ENCODE data around the gene SCRN1.

DNA sequence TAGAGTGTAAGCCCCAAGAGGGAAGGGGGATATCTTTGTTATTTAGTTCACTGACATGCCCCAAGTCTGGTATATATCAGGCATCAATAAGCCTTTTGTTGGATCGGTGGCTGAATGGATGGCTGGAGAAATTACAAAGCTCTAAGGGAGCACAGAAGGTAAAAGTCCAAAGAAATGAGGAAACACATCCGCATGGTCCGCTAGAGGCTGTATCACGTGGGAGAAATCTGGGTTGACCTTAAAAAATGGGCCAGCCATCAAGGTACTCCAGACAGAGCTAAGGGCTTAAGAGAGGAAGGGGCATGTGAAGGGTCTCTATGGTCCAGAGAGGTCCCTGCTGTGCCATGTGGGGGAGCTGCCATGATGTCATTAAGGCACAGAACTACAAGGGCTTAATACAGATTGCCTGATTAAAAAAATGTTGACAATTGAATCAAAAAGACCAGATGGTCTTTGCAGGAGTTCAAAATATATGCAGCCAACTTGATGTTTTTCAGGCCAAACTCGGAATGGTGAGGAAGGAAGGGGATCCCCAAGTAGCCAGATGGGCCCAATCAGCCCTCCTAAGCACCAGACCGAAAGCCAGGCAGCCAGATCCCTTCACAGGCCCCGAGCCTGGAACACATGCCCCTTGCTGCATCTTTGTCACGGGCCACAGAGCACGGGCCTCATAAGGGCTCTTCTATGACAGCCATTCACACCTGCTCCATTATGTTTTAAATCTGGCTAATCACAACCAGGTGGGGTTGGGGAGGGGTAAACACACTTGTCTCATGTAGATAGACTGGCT lies 31.9 kb downstream of the SCRN1 start:
- TF ChIP-seq, protein P1, sequence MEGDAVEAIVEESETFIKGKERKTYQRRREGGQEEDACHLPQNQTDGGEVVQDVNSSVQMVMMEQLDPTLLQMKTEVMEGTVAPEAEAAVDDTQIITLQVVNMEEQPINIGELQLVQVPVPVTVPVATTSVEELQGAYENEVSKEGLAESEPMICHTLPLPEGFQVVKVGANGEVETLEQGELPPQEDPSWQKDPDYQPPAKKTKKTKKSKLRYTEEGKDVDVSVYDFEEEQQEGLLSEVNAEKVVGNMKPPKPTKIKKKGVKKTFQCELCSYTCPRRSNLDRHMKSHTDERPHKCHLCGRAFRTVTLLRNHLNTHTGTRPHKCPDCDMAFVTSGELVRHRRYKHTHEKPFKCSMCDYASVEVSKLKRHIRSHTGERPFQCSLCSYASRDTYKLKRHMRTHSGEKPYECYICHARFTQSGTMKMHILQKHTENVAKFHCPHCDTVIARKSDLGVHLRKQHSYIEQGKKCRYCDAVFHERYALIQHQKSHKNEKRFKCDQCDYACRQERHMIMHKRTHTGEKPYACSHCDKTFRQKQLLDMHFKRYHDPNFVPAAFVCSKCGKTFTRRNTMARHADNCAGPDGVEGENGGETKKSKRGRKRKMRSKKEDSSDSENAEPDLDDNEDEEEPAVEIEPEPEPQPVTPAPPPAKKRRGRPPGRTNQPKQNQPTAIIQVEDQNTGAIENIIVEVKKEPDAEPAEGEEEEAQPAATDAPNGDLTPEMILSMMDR (IDR thresholded peaks at IDR 0.05) = no peak
- no peak for TF ChIP-seq POLR2A (IDR thresholded peaks at IDR 0.05)
